Measurements from ENCODE around the gene NEBL.

Gene NEBL

DNA sequence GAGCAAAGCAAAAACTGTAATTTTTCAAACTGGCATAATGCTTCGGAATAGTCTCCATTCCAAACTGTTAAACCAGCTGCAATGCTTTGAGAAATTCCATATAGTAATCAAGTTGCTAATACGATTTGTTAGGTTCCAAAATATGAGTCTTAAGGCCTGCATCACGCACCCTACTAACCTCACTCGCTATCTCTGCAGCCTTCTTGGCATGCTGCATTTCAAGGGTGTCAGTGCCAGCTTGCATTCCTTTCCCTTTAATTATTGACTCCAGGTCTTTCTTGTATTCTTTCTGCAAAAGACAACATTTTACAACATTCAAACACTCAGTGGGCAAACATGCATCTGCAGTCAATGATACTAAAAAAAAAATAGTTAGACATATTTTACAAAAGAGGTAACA is 61.8 kb downstream of the NEBL start:
- H3K9me3 ChIP-seq (ENCODE audit: control insufficient read depth, insufficient read depth, low read length) = no peaks in the 10 kb centered on the region
- no peak overlapping the region for H3K9ac ChIP-seq (ENCODE audit: low read depth, low read length)
- no peak overlapping the region for H3K27ac ChIP-seq (ENCODE audit: low read depth, low read length)
- no peak overlapping the region for H3K4me3 ChIP-seq (ENCODE audit: low read depth, low read length)
- H3K27me3 ChIP-seq (ENCODE audit: control insufficient read depth, insufficient read depth, low read length) = no peaks in the 10 kb centered on the region
- H3K36me3 ChIP-seq (ENCODE audit: control insufficient read depth, insufficient read depth, low read length) = no peaks in the 10 kb centered on the region
- H3K4me1 ChIP-seq (ENCODE audit: control insufficient read depth, insufficient read depth, low read length) = no peaks in the 10 kb centered on the region

DNA sequence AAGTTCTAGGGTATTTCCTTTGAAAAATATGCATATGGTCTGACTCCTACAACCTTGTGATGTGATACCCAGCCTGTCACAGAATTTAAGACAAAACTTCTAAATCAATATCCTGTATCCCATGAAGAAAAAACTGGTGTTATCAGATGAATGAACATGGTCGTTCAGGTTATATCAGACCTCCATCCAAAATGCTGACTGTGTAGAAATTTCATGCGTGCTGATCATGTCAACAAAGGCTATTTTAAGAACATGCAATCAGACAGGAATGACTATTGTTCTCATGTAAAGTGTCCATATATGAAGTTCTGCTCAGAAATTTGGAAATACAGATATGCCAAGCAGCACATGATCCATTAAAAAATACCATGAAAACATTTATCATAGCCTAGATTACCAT is 62.3 kb downstream of the NEBL start:
- H3K36me3 ChIP-seq (ENCODE audit: control insufficient read depth, insufficient read depth, low read length) = no peaks in the 10 kb centered on the region
- H3K4me3 ChIP-seq (ENCODE audit: low read depth, low read length) = no peak overlapping the region
- H3K4me1 ChIP-seq (ENCODE audit: control insufficient read depth, insufficient read depth, low read length) = no peaks in the 10 kb centered on the region
- H3K9ac ChIP-seq (ENCODE audit: low read depth, low read length) = no peak overlapping the region
- no peaks in the 10 kb centered on the region for H3K27me3 ChIP-seq (ENCODE audit: control insufficient read depth, insufficient read depth, low read length)
- H3K9me3 ChIP-seq (ENCODE audit: control insufficient read depth, insufficient read depth, low read length) = no peaks in the 10 kb centered on the region
- no peak overlapping the region for H3K27ac ChIP-seq (ENCODE audit: low read depth, low read length)

DNA sequence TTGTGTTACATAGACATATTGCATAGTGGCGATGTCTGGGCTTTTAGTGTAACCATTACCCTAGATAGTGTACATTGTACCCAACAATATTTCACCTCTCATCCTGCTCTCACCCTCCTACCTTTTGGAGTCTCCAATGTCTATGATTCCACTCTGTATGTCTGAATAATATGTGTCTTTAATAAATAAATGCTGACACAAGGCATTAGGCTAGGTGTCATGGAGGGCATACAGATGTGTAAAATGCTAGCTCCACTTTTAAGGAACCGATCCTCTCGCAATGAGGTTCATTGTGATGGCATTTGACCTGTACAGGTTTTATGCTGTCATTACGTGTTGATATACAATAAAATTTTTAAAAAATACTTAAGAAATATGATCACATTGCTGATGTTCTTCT is 74.3 kb downstream of the NEBL start:
- Histone ChIP-seq H3K4me3 (ENCODE audit: low read depth, low read length) (no peak overlapping the region), H3K4me1 (ENCODE audit: control insufficient read depth, insufficient read depth, low read length) (no peaks in the 10 kb centered on the region), H3K9me3 (ENCODE audit: control insufficient read depth, insufficient read depth, low read length) (no peaks in the 10 kb centered on the region), H3K27ac (ENCODE audit: low read depth, low read length) (no peak overlapping the region), H3K36me3 (ENCODE audit: control insufficient read depth, insufficient read depth, low read length) (no peaks in the 10 kb centered on the region), H3K9ac (ENCODE audit: low read depth, low read length) (no peak overlapping the region), H3K27me3 (ENCODE audit: control insufficient read depth, insufficient read depth, low read length) (no peaks in the 10 kb centered on the region)

- Histone ChIP-seq H3K4me3 (ENCODE audit: low read depth, low read length) (no peak overlapping the region), H3K9ac (ENCODE audit: low read depth, low read length) (no peak overlapping the region), H3K27me3 (ENCODE audit: control insufficient read depth, insufficient read depth, low read length) (no peaks in the 10 kb centered on the region), H3K9me3 (ENCODE audit: control insufficient read depth, insufficient read depth, low read length) (no peaks in the 10 kb centered on the region), H3K4me1 (ENCODE audit: control insufficient read depth, insufficient read depth, low read length) (no peaks in the 10 kb centered on the region), H3K27ac (ENCODE audit: low read depth, low read length) (no peak overlapping the region), H3K36me3 (ENCODE audit: control insufficient read depth, insufficient read depth, low read length) (no peaks in the 10 kb centered on the region)
These were observed 79.5 kb downstream of the NEBL start for GRCh38 chr10:20817646-20818045.

DNA sequence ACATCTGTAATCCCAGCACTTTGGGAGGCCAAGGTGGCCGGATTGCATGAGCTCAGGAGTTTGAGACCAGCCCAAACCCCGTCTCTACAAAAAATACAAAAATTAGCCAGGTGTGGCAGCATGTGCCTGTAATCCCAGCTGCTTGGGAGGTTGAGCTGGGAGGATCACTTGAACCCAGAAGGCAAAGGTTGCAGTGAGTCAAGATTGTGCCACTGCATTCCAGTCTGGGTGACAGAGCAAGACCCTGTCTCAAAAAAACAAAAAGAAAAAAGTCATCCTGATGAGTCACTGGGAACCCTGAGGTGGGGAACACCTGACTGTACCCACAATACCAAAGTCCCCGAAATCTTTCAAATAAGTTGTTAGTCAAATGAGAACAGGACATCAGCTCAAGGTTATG is 80.0 kb downstream of the NEBL start:
- no peak overlapping the region for H3K9ac ChIP-seq (ENCODE audit: low read depth, low read length)
- H3K36me3 ChIP-seq (ENCODE audit: control insufficient read depth, insufficient read depth, low read length) = no peaks in the 10 kb centered on the region
- no peaks in the 10 kb centered on the region for H3K9me3 ChIP-seq (ENCODE audit: control insufficient read depth, insufficient read depth, low read length)
- no peak overlapping the region for H3K4me3 ChIP-seq (ENCODE audit: low read depth, low read length)
- no peak overlapping the region for H3K27ac ChIP-seq (ENCODE audit: low read depth, low read length)
- H3K4me1 ChIP-seq (ENCODE audit: control insufficient read depth, insufficient read depth, low read length) = no peaks in the 10 kb centered on the region
- no peaks in the 10 kb centered on the region for H3K27me3 ChIP-seq (ENCODE audit: control insufficient read depth, insufficient read depth, low read length)

GRCh38 chr10:20814116-20814515 is 83.0 kb downstream of the NEBL start:
- Histone ChIP-seq H3K9me3 (ENCODE audit: control insufficient read depth, insufficient read depth, low read length) (no peaks in the 10 kb centered on the region), H3K4me1 (ENCODE audit: control insufficient read depth, insufficient read depth, low read length) (no peaks in the 10 kb centered on the region), H3K9ac (ENCODE audit: low read depth, low read length) (no peak overlapping the region), H3K27me3 (ENCODE audit: control insufficient read depth, insufficient read depth, low read length) (no peaks in the 10 kb centered on the region), H3K27ac (ENCODE audit: low read depth, low read length) (no peak overlapping the region), H3K36me3 (ENCODE audit: control insufficient read depth, insufficient read depth, low read length) (no peaks in the 10 kb centered on the region), H3K4me3 (ENCODE audit: low read depth, low read length) (no peak overlapping the region)

DNA sequence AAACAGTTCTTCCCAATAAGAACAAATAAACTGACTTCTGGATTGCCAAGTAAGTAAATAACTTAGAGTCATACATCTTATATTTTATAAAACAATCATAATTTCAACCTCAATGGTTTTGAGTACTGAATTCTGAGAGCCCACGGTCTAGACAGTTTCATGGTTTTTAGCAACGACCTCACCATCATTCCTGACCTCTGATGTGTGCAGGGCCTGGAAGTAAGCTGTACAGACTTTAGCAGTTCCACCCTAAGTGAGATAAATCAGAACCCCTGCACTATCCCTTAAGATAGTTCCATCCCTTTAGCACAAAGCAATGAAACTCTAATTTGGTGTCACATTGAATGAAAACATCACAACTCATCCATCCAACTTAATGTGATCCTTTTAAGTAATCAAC is 86.0 kb downstream of the NEBL start:
- Histone ChIP-seq H3K4me1 (ENCODE audit: control insufficient read depth, insufficient read depth, low read length) (no peaks in the 10 kb centered on the region), H3K9me3 (ENCODE audit: control insufficient read depth, insufficient read depth, low read length) (no peaks in the 10 kb centered on the region), H3K27ac (ENCODE audit: low read depth, low read length) (no peak overlapping the region), H3K27me3 (ENCODE audit: control insufficient read depth, insufficient read depth, low read length) (no peaks in the 10 kb centered on the region), H3K4me3 (ENCODE audit: low read depth, low read length) (no peak overlapping the region), H3K9ac (ENCODE audit: low read depth, low read length) (no peak overlapping the region), H3K36me3 (ENCODE audit: control insufficient read depth, insufficient read depth, low read length) (no peaks in the 10 kb centered on the region)

DNA sequence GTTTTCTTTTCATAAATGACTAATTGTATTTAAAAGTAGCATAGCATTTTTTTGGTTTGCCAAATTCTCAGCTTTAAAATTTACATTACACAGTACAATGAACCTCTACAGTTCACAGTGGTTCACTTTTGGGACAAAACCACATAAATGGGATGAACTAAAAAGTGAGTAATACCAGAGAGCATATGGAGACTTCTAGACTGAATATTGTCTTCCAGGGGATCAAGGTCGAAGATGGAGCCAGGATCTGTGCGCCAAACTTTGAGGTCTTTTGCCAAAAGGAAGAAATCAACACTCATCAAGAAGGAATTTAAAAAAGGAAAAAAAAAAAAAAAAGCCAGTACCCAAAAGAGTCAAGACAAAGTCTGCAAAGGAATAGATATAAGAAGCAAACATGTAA is 87.5 kb downstream of the NEBL start:
- H3K27ac ChIP-seq (ENCODE audit: low read depth, low read length) = no peak overlapping the region
- no peaks in the 10 kb centered on the region for H3K36me3 ChIP-seq (ENCODE audit: control insufficient read depth, insufficient read depth, low read length)
- H3K4me3 ChIP-seq (ENCODE audit: low read depth, low read length) = no peak overlapping the region
- no peaks in the 10 kb centered on the region for H3K4me1 ChIP-seq (ENCODE audit: control insufficient read depth, insufficient read depth, low read length)
- no peaks in the 10 kb centered on the region for H3K27me3 ChIP-seq (ENCODE audit: control insufficient read depth, insufficient read depth, low read length)
- H3K9ac ChIP-seq (ENCODE audit: low read depth, low read length) = no peak overlapping the region
- H3K9me3 ChIP-seq (ENCODE audit: control insufficient read depth, insufficient read depth, low read length) = no peaks in the 10 kb centered on the region

GRCh38 chr10:20806487-20806886 is 90.6 kb downstream of the NEBL start:
- Histone ChIP-seq H3K36me3 (ENCODE audit: control insufficient read depth, insufficient read depth, low read length) (no peaks in the 10 kb centered on the region), H3K9ac (ENCODE audit: low read depth, low read length) (no peak overlapping the region), H3K4me3 (ENCODE audit: low read depth, low read length) (no peak overlapping the region), H3K4me1 (ENCODE audit: control insufficient read depth, insufficient read depth, low read length) (no peaks in the 10 kb centered on the region), H3K9me3 (ENCODE audit: control insufficient read depth, insufficient read depth, low read length) (no peaks in the 10 kb centered on the region), H3K27me3 (ENCODE audit: control insufficient read depth, insufficient read depth, low read length) (no peaks in the 10 kb centered on the region), H3K27ac (ENCODE audit: low read depth, low read length) (no peak overlapping the region)

GRCh38 chr10:20797290-20797689 is 99.8 kb downstream of the NEBL start:
- H3K4me1 ChIP-seq (ENCODE audit: control insufficient read depth, insufficient read depth, low read length) = no peaks in the 10 kb centered on the region
- no peaks in the 10 kb centered on the region for H3K36me3 ChIP-seq (ENCODE audit: control insufficient read depth, insufficient read depth, low read length)

DNA sequence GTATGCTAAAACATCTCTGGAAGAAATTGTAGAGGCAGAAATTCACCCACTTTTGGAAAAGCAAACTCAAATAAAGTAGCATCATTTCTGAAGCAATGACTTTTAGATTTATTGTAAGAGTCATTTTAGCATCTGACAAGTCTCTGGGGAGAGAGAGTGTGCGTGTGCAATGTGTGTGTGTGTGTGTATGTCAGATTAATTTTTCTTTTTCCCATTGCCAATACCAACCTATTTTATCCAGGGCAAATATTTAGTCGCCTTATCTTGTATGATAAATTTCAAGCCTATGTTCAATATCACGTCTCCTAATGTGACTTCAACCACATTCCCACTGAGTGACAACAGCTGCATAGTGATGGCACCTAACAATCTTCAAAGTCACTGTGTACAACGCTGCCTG is 101.7 kb downstream of the NEBL start:
- Histone ChIP-seq H3K27me3 (ENCODE audit: control insufficient read depth, insufficient read depth, low read length) (no peaks in the 10 kb centered on the region), H3K9ac (ENCODE audit: low read depth, low read length) (no peak overlapping the region), H3K4me1 (ENCODE audit: control insufficient read depth, insufficient read depth, low read length) (no peaks in the 10 kb centered on the region), H3K4me3 (ENCODE audit: low read depth, low read length) (no peak overlapping the region), H3K9me3 (ENCODE audit: control insufficient read depth, insufficient read depth, low read length) (no peaks in the 10 kb centered on the region), H3K36me3 (ENCODE audit: control insufficient read depth, insufficient read depth, low read length) (no peaks in the 10 kb centered on the region), H3K27ac (ENCODE audit: low read depth, low read length) (no peak overlapping the region)

More at GRCh38 chr10:20797290-20797689, 99.8 kb downstream of the NEBL start:
- Histone ChIP-seq H3K9me3 (ENCODE audit: control insufficient read depth, insufficient read depth, low read length) (no peaks in the 10 kb centered on the region), H3K4me3 (ENCODE audit: low read depth, low read length) (no peak overlapping the region), H3K27ac (ENCODE audit: low read depth, low read length) (no peak overlapping the region), H3K27me3 (ENCODE audit: control insufficient read depth, insufficient read depth, low read length) (no peaks in the 10 kb centered on the region), H3K9ac (ENCODE audit: low read depth, low read length) (no peak overlapping the region)

DNA sequence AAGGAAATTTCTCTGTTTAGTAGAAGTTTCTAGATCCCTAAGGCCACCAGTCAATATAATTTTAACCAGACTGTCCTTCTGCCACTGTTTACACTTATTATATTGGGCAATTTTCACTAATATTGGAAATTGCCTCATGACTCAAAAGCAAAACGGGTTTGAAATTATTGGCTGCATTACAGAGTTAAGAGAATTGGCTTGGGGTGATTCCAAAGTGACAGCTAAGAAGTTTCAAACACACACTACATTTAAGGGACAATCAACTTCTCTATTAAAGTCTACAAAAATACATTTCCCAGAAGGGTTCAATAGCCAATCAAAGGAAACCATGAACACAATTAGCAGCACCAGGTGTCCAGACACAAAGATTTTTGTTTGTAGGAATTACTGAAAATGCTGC is 111.9 kb downstream of the NEBL start:
- no peak overlapping the region for H3K27ac ChIP-seq (ENCODE audit: low read depth, low read length)
- H3K4me1 ChIP-seq (ENCODE audit: control insufficient read depth, insufficient read depth, low read length) = no peaks in the 10 kb centered on the region
- no peak overlapping the region for H3K9ac ChIP-seq (ENCODE audit: low read depth, low read length)
- no peak overlapping the region for H3K4me3 ChIP-seq (ENCODE audit: low read depth, low read length)
- H3K27me3 ChIP-seq (ENCODE audit: control insufficient read depth, insufficient read depth, low read length) = no peaks in the 10 kb centered on the region
- no peaks in the 10 kb centered on the region for H3K36me3 ChIP-seq (ENCODE audit: control insufficient read depth, insufficient read depth, low read length)
- H3K9me3 ChIP-seq (ENCODE audit: control insufficient read depth, insufficient read depth, low read length) = no peaks in the 10 kb centered on the region
